NCI-H146 (cell line): ENCODE data around the gene MKNK2.
"Not testable (repeated sequence)": the region's sequence is repeated elsewhere in the genome, so short reads cannot be mapped to it uniquely, and the experiment has no call there.

ENCODE experiments used
- DNase-seq: peaks from one replicate; lab custom pipeline; 2025; lab: John Stamatoyannopoulos, UW

Gene MKNK2

GRCh38 chr19:2044709-2045500, 6.1 kb downstream of the MKNK2 start:
- no peak for DNase-seq

GRCh38 chr19:2043961-2044708, 6.9 kb downstream of the MKNK2 start:
- no peak for DNase-seq

DNA sequence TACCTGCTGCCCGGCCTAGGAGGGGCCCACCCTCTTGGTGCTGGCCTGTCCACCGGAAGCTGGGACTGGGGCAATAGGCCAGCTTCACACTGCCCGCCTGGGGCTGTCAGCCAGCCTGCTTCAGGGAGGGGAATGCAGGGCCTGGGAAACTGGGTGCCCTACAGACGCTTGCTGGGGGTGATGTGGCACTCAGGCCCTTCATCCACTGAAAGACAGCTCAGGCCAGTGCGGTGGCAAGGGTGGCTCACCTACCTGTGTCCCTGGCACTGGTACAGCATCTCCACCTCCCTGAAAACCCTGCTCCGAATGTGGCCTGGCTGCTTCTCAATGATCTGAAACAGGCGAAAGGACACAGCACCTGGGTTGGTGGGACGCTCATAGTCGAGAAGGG, 7.8 kb downstream of the MKNK2 start:
- DNase-seq = no peak

DNA sequence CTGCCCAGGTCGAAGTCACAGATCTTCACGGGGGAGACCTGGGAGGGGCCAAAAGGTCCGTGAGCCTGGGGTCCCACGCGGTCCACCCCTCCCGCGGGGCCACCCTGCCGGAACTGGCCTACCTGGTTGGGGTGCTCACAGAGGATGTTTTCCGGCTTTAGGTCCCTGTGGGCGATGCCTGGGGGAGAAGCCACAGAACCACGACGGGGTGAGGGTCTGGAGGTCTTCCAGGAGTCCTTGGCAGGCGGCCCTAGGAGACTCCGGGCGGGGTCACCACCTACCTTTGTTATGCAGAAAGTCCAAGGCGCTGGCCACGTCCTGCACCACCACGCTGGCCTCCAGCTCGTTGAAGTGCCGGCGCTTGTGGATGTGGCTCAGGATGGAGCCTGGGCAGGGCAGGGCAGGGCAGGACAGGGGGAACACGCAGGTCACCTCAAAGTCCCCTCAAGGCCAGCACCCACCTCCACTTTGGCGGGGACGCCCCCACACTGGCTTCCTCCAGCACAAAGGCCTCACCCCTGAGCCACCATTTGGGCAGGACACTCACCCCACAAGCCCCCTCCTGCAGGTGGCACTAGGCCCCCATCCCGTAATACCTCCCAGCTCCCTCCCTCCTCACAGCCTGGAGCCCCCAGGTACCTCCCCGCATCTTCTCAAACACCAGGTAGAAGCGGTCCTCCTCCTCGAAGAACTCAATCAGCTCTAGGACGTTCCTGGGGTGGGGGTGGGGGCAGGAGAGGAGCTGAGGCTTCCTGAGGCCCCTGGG, 8.4 kb downstream of the MKNK2 start:
- no peak for DNase-seq

DNA sequence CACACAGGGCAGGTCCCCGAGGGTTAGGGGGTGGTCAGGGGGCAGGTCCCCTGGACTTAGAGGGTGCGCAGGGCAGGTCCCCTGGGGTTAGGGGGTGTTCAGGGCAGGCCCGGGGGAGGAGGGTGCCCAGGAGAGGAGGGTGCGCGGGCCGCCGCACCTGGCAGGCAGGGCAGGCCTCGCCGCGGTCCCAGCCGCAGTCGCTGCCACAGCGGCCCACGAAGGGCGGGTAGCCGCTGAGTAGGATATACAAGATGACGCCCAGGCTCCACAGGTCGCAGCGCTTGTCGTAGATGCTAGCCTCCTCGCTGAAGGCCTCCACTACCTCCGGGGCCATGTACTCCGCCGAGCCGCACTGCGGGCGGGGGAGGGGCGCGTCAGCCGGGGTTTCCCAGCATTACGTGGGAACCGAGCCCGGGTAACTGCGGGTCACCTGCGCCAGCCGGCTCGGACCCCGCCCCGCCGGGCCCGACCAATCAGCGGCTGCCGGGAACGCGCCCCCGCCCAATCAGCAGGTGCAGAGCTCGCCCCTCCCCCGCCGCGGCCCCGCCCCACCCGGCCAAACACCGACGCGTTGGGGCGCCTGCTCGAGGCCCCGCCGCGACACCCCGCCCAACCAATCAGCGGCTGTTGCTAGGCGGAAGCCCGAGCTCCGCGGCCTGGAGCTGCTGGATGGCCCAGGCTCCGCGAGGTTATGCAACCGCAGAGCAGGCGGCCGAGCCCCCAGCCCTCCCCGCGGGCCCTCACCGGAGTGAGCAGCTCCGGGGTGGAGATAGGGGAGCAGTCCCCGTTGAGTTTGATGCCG, 9.2 kb downstream of the MKNK2 start:
- peak; percentile 90 for DNase-seq

- no peak for DNase-seq
Observed at GRCh38 chr19:2041433-2041682, 9.7 kb downstream of the MKNK2 start.

- DNase-seq = no peak
Observed at GRCh38 chr19:2040647-2041432, 10.2 kb downstream of the MKNK2 start.

GRCh38 chr19:2039959-2040646, 10.9 kb downstream of the MKNK2 start:
- no peak for DNase-seq

DNA sequence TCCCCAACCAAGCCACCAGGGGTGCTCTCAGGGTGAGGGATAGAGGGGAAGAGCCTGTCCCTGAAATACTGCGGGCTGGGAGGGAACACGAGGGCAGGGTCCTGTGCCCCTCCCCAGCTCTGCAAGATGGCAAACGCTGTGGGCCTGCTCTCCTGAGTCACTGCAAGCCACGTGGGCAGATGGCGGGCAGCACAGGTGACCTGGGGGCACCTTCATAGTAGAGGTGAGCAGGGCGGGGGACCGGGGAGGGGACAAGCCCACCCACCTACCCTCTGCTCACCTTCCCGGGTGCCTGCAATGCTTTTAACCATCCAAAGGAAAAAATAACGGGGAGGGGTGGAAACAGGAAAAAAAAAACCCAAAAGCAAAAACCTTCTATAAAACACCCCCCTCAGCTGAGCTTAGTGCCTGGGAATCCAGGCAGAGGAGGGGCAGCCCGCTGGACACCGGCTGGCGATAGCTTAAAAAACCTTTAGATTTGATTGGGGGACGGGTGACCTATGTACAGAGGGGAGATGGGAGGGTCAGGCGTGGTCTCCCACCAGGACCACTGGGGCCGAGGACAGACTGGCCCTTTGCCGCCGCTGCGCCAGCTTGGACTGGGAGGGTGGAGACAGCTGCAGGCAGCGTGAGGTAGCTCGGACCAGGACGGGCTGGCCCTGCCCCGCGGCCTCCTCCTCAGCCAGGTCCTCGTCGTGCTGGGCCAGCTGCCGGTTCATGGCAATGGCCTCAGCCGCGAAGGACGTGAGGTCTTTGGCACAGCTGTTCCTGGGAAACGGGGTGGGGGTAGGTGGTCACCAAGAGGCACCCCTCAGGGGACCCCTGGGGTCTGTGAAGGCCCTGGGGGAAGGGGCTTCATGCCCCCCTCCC, 11.7 kb downstream of the MKNK2 start:
- no peak for DNase-seq

DNA sequence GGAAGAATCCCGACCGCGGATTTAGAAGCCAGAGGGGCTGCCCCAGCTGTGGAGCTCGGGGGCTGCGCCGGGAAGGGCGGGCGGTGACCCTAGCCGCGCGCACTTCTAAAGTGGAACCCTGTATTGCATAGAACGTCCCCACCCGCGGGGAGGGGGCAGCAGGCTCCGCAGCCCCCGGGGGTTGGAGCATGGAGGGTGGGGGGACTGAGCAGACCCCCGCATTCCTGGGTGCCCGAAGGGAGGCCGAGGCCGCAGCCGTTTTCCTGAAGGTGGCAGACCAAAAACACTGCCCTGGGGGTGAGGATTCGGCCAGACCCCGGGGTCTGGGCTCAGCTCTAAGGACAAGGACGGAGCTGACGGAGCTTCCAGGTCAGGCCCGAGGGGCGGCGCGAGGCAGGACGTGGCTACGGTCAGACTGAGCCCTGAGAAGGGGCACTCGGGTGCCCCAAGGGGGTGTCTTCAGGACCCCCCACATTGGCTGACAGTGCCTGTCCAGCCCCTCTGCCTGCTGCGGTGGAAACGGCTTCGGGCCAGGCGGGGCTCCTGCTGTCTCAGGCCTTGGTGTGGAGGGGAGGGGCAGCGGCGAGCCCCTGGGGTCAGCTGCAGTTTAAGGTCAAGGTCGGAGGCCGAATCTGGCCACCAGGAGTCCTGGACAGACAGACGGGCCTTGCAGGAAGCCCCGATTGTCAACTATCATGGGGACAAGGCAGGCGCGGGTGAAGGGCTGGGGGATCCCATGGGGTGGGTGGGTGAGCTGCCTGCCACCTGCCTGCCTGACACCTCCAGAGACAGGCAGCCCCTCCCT, 12.6 kb downstream of the MKNK2 start:
- DNase-seq = no peak

- DNase-seq = no peak
Observed at GRCh38 chr19:2037651-2038255, 13.3 kb downstream of the MKNK2 start.

DNA sequence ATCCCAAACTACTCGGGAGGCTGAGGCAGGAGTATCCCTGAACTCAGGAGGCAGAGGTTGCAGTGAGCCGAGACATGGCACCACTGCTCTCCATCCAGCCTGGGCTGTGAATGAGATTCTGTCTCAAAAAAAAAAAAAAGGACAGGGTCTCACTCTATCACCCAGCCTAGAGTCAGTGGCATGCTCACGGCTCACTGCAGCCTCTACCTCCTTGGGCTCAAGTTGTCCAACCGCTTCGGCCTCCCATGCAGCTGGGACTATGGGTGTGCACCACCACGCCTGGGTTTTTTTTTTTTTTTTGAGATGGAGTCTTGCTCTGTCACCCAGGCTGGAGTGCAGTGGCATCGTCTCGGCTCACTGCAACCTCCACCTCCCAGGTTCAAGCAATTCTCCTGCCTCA, 14.6 kb downstream of the MKNK2 start:
- no peak for DNase-seq

- no peak for DNase-seq
Observed at GRCh38 chr19:2035590-2035991, 15.5 kb downstream of the MKNK2 start.

DNA sequence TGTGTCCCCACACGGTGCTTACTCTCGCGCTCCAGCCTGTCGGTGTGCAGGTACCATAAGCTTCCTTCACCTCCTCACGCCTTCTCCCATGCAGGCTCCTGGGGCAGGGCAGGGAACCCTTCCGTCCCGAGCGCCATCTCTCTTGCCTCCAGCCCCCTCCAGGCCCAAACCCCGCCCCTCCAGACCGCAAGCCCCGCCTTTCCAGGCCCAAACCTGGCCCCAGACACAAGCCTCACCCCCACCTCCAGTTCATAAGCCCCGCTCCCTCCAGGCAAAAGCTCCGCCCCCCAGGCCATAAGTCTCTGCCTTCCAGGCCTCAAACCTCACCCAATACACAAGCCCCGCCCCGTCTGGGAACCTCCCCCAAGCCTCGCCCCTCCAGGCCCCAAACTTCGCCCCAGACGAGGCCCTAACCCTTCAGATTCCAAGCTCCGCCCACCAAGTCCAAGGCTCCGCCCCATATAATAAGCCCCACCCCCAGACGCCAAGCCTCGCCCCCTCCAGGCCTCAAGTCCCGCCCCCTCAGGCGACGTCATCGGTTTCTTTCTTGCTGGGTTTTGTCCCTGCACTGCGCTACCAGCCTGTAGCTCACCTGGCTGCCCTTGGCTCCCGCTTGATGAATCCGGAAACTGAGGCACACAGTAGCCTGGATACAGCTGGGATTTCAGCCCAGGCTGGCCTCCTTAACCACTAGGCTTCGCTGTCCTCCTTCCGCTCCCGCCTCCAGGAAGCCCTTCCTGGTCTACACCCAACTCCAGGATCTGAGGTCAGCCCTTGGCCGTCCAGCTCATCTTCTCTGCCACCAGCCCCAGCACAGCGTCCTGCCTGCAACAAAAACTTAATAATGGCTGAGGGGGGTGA, 16.1 kb downstream of the MKNK2 start:
- DNase-seq = peak; percentile 22

DNA sequence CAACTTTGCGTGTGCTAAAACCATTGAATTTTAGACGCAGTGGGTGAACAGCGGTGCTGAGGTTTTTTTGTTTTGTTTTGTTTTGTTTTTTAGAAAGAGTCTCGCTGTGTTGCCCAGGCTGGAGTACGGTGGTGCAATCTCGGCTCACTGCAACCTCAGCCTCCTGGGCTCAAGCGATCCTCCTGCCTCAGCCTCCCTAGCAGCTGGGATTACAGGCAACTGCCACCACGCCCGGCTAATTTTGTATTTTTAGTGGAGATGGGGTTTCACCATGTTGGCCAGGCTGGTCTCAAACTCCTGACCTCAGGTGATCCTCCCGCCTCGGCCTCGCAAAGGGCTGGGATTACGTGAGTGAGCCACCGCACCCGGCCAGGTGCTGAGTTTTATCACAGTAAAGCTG, 16.8 kb downstream of the MKNK2 start:
- not testable (repeated sequence) for DNase-seq

DNA sequence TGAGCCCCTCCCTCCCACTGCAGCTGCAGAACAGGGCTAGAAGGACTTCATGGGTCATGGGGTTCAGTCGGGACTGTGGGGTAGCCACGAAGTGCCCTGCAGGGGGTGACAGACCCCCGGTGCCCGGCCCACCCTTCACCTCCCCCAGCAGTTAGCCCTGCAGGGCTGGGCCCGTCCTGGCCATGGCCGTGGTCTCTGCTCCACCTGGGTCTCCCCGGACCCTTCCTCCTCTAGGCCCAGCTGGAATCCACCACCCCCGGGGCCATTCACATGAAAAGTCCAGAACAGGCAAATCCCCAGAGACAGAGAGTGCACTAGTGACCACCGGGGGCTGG, 17.3 kb downstream of the MKNK2 start:
- DNase-seq = no peak

- DNase-seq = no peak
Observed at GRCh38 chr19:2033115-2033824, 17.8 kb downstream of the MKNK2 start.
